MM.1S (cell line): ENCODE measurements around the gene ABCB8.

Experiments used
- DNase-seq: peaks from one replicate; pipeline ENCODE4 v3.0.0-alpha.2; 2015
- H2AFZ ChIP-seq: fragments of 300-600 bp; sonication (generic); 2 replicates; pipeline ENCODE4 v1.6.0; 2016; ENCODE audit warnings: antibody characterized with exemption, low read length
- H3F3A ChIP-seq: fragments of 300-600 bp; sonication (generic); 2 replicates; pipeline ENCODE4 v1.6.1; 2016; ENCODE audit warnings: mild to moderate bottlenecking, antibody characterized with exemption, low read length, moderate library complexity, mixed read lengths; ENCODE audit not compliant: insufficient read depth
- H3K27ac ChIP-seq: fragments of 300-600 bp; sonication (generic); 2 replicates; pipeline ENCODE4 v1.5.1; 2016; ENCODE audit warnings: mild to moderate bottlenecking, low read length
- H3K27me3 ChIP-seq: fragments of 300-600 bp; sonication (generic); replicated peaks from 2 replicates; pipeline ENCODE4 v1.6.0; 2016; ENCODE audit warnings: low read length; ENCODE audit not compliant: insufficient read depth
- H3K36me3 ChIP-seq: fragments of 300-600 bp; sonication (generic); replicated peaks from 2 replicates; pipeline ENCODE4 v1.6.1; 2016; ENCODE audit warnings: mild to moderate bottlenecking, low read length, mixed read lengths; ENCODE audit not compliant: insufficient read depth
- H3K4me1 ChIP-seq: fragments of 300-600 bp; sonication (generic); 2 replicates; pipeline ENCODE4 v1.6.1; 2016; ENCODE audit warnings: low read length, mixed read lengths
- H3K4me2 ChIP-seq: fragments of 300-600 bp; sonication (generic); 2 replicates; pipeline ENCODE4 v1.6.0; 2016; ENCODE audit warnings: low read depth, low read length
- H3K4me3 ChIP-seq: fragments of 300-600 bp; sonication (generic); 2 replicates; pipeline ENCODE4 v1.5.1; 2016; ENCODE audit warnings: low read length, mixed read lengths
- H3K79me2 ChIP-seq: fragments of 300-600 bp; sonication (generic); 2 replicates; pipeline ENCODE4 v1.6.1; 2016; ENCODE audit warnings: mixed run types, low read length, mixed read lengths
- H3K9ac ChIP-seq: fragments of 300-600 bp; sonication (generic); 2 replicates; pipeline ENCODE4 v1.6.1; 2016; ENCODE audit warnings: low read length, mixed read lengths
- H3K9me2 ChIP-seq: fragments of 300-600 bp; sonication (generic); replicated peaks from 2 replicates; pipeline ENCODE4 v1.6.1; 2016; ENCODE audit warnings: mild to moderate bottlenecking, low read length, mixed read lengths; ENCODE audit not compliant: insufficient read depth
- H3K9me3 ChIP-seq: fragments of 300-600 bp; sonication (generic); replicated peaks from 2 replicates; pipeline ENCODE4 v1.6.1; 2016; ENCODE audit warnings: mild to moderate bottlenecking, low read length, mixed read lengths; ENCODE audit not compliant: insufficient read depth
- H4K20me1 ChIP-seq: fragments of 300-600 bp; sonication (generic); 2 replicates; pipeline ENCODE4 v1.6.1; 2016; ENCODE audit warnings: mild to moderate bottlenecking, low read length, moderate library complexity, mixed read lengths; ENCODE audit not compliant: insufficient read depth
- CTCF ChIP-seq: fragments of 300-600 bp; sonication (generic); IDR thresholded peaks from 2 replicates; pipeline ENCODE4 v1.5.1; 2016; ENCODE audit warnings: antibody characterized with exemption, low read length, mixed read lengths
- EZH2 ChIP-seq: fragments of 300-600 bp; sonication (generic); optimal IDR thresholded peaks from 2 replicates; pipeline ENCODE3; 2017; ENCODE audit warnings: low read depth, mild to moderate bottlenecking, antibody characterized with exemption, low read length, mixed read lengths
- EZH2phosphoT487 ChIP-seq: fragments of 300-600 bp; sonication (generic); IDR thresholded peaks from 2 replicates; pipeline ENCODE4 v1.6.1; 2018; ENCODE audit warnings: antibody characterized with exemption, low read length

ABCB8 gene

GRCh38 chr7:151095828-151096475 lies 67.7 kb downstream of the ABCB8 start:
- no peak for TF ChIP-seq CTCF
- no peak for TF ChIP-seq EZH2phosphoT487
- no peak for TF ChIP-seq EZH2
- Histone ChIP-seq H2AFZ (no peak overlapping the region), H3K27me3 (no peaks in the 10 kb centered on the region), H3K9me3 (no peaks in the 10 kb centered on the region), H3K4me1 (no peaks in the 10 kb centered on the region), H3K79me2 (peaks cover 97% of the 10 kb centered on the region), H3F3A (no peaks in the 10 kb centered on the region), H3K36me3 (no peaks in the 10 kb centered on the region), H3K9me2 (no peaks in the 10 kb centered on the region), H3K4me3 (no peak overlapping the region), H3K9ac (no peak overlapping the region), H3K4me2 (no peak overlapping the region), H3K27ac (no peak overlapping the region), H4K20me1 (0 out of 2 replicates have a peak, but pooled peaks cover 13% of the 10 kb centered on the region)
- DNase-seq: no peak
